Measurements from ENCODE around the gene NUDT12.

NUDT12 gene

GRCh38 chr5:103541114-103541513, 21.5 kb downstream of the NUDT12 start:
- no peak for DNase-seq (ENCODE audit: low spot score)

GRCh38 chr5:103539376-103540330, 22.9 kb downstream of the NUDT12 start:
- no peak for DNase-seq (ENCODE audit: low spot score)

GRCh38 chr5:103532086-103532734, 30.4 kb downstream of the NUDT12 start:
- no peak for DNase-seq (ENCODE audit: low spot score)

GRCh38 chr5:103526164-103526915, 36.2 kb downstream of the NUDT12 start:
- no peak for DNase-seq (ENCODE audit: low spot score)

GRCh38 chr5:103525361-103525760, 37.2 kb downstream of the NUDT12 start:
- DNase-seq (ENCODE audit: low spot score): no peak

GRCh38 chr5:103523319-103523718, 39.3 kb downstream of the NUDT12 start:
- no peak for DNase-seq (ENCODE audit: low spot score)

GRCh38 chr5:103522586-103522985, 40.0 kb downstream of the NUDT12 start:
- no peak for DNase-seq (ENCODE audit: low spot score)

- DNase-seq (ENCODE audit: low spot score): no peak
Measured at GRCh38 chr5:103519550-103519949, 43.0 kb downstream of the NUDT12 start.

GRCh38 chr5:103514371-103514770, 48.2 kb downstream of the NUDT12 start:
- no peak for DNase-seq (ENCODE audit: low spot score)

GRCh38 chr5:103513701-103514100, 48.9 kb downstream of the NUDT12 start:
- DNase-seq (ENCODE audit: low spot score): no peak

GRCh38 chr5:103512500-103512899, 50.1 kb downstream of the NUDT12 start:
- DNase-seq (ENCODE audit: low spot score): no peak

- no peak for DNase-seq (ENCODE audit: low spot score)
Measured at GRCh38 chr5:103511554-103511885, 51.1 kb downstream of the NUDT12 start.

GRCh38 chr5:103510851-103511553, 51.6 kb downstream of the NUDT12 start:
- DNase-seq (ENCODE audit: low spot score): no peak

- no peak for DNase-seq (ENCODE audit: low spot score)
Measured at GRCh38 chr5:103505581-103506305, 56.8 kb downstream of the NUDT12 start.

- DNase-seq (ENCODE audit: low spot score): no peak
Measured at GRCh38 chr5:103503066-103503465, 59.5 kb downstream of the NUDT12 start.

- no peak for DNase-seq (ENCODE audit: low spot score)
Measured at GRCh38 chr5:103502662-103503061, 59.9 kb downstream of the NUDT12 start.
